Brain microvascular endothelial cell (primary cell): ENCODE results near the gene WNK2.

ENCODE experiments used
- DNase-seq: peaks from one replicate; pipeline ENCODE4 v3.0.0-alpha.2; 2020
- H3K27ac ChIP-seq: fragments of 250-450 bp; sonication (Bioruptor Pico); 2 replicates; pipeline ENCODE4 v1.5.1; 2020; ENCODE audit warnings: mild to moderate bottlenecking, moderate library complexity
- H3K27me3 ChIP-seq: fragments of 250-450 bp; sonication (Bioruptor Pico); replicated peaks from 2 replicates; pipeline ENCODE4 v1.5.1; 2020; ENCODE audit warnings: mild to moderate bottlenecking
- H3K36me3 ChIP-seq: fragments of 250-450 bp; sonication (Bioruptor Pico); replicated peaks from 2 replicates; pipeline ENCODE4 v1.5.1; 2020; ENCODE audit warnings: mild to moderate bottlenecking
- H3K4me3 ChIP-seq: 2 replicates; pipeline ENCODE4 v1.5.1; 2011; ENCODE audit warnings: low read depth, mild to moderate bottlenecking, control low read depth, low read length, moderate library complexity
- in situ Hi-C: cut with HindIII; loops from 2 replicates; pipeline ENCODE4 v1.10.0; 2017; ENCODE audit warnings: low sequenced_read_pairs, low pct_ligation_motif_present
- TF ChIP-seq, protein P1 (sequence below): IDR thresholded peaks from 2 replicates; pipeline ENCODE4 v1.5.1; 2011; ENCODE audit warnings: low read depth, mild to moderate bottlenecking, moderate library complexity, low read length, control low read depth, inconsistent platforms; ENCODE audit errors: missing control alignments

Gene WNK2

DNA sequence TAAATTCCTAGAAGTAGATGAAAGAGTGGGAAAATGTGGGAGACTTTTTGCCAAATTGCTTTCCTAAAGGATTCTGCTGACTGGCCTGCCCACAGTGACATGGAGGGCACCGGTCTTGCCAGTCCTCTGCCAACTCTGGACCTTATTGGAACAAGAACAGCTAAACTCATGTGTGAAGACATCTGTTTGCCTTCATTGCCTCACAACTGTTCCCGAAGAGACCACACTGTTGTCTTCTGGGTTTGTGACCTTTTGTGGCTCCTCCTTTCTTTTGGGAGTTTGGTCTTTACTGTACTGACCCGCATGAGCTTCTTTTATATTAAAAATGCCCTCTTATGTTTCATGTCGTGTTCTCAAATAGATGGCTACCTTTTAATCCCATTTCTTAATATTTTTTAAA lies 16.1 kb upstream of the WNK2 start:
- in situ Hi-C loops: no loop called here
- TF ChIP-seq, protein P1, sequence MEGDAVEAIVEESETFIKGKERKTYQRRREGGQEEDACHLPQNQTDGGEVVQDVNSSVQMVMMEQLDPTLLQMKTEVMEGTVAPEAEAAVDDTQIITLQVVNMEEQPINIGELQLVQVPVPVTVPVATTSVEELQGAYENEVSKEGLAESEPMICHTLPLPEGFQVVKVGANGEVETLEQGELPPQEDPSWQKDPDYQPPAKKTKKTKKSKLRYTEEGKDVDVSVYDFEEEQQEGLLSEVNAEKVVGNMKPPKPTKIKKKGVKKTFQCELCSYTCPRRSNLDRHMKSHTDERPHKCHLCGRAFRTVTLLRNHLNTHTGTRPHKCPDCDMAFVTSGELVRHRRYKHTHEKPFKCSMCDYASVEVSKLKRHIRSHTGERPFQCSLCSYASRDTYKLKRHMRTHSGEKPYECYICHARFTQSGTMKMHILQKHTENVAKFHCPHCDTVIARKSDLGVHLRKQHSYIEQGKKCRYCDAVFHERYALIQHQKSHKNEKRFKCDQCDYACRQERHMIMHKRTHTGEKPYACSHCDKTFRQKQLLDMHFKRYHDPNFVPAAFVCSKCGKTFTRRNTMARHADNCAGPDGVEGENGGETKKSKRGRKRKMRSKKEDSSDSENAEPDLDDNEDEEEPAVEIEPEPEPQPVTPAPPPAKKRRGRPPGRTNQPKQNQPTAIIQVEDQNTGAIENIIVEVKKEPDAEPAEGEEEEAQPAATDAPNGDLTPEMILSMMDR: no peak
- H3K27ac ChIP-seq: no peak overlapping the region

GRCh38 chr9:93168581-93168980 lies 15.4 kb upstream of the WNK2 start:
- TF ChIP-seq, protein P1: no peak
- in situ Hi-C loops: no loop called here

More for the DNA sequence above, 16.1 kb upstream of the WNK2 start:
- Histone ChIP-seq H3K36me3 (no peaks in the 10 kb centered on the region), H3K27me3 (no peaks in the 10 kb centered on the region), H3K4me3 (no peak overlapping the region)
- no peak for DNase-seq

GRCh38 chr9:93169444-93169843 lies 14.5 kb upstream of the WNK2 start:
- no peak for DNase-seq
- Histone ChIP-seq H3K27ac (no peak overlapping the region), H3K36me3 (no peaks in the 10 kb centered on the region), H3K4me3 (no peak overlapping the region), H3K27me3 (no peaks in the 10 kb centered on the region)
- in situ Hi-C loops: no loop called here
- TF ChIP-seq, protein P1: no peak

More at GRCh38 chr9:93168581-93168980, 15.4 kb upstream of the WNK2 start:
- Histone ChIP-seq H3K36me3 (no peaks in the 10 kb centered on the region), H3K27me3 (no peaks in the 10 kb centered on the region), H3K27ac (no peak overlapping the region), H3K4me3 (no peak overlapping the region)
- DNase-seq: no peak

- no peak overlapping the region for H3K27ac ChIP-seq
- H3K4me3 ChIP-seq: no peak overlapping the region
- H3K27me3 ChIP-seq: no peaks in the 10 kb centered on the region
- H3K36me3 ChIP-seq: no peaks in the 10 kb centered on the region
- DNase-seq: no peak
- TF ChIP-seq, protein P1: no peak
- in situ Hi-C loops: no loop called here
These were observed 13.4 kb upstream of the WNK2 start for GRCh38 chr9:93170571-93170970.

DNA sequence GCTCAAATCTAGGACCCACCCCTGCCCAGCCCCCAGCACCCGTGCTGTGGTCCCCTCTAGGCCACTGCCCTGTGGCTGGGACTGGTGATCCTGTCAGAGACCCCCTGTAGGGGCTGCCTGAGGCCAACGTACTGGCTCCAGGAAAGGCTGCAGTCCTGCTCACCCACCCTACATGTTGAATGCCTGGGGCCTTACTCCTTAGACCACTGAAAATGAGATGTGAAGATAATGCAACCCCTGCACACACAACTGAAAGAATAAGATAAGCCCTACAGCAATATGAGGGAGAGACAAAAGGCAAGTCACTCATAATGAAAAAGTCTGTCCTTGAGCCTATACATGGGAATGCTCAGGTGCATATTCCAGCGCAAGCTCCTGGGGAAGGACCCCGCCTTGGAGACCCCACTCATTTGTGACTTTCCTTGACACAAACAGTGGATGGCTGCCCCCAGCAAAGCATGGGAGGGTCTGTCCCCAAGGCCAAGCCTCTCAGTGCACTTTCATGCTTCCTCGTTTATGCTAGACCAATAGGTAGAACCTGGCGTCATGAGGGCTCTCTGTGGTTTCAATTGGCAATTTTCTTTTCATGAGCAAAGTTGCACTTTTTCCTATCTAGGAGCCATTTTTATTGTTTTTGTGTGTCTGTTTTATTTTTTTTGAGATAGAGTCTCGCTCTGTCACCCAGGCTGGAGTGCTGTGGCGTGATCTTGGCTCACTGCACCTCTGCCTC lies 12.5 kb upstream of the WNK2 start:
- no peak for DNase-seq
- Histone ChIP-seq H3K4me3 (no peak overlapping the region), H3K27ac (no peak overlapping the region), H3K36me3 (no peaks in the 10 kb centered on the region), H3K27me3 (no peaks in the 10 kb centered on the region)
- TF ChIP-seq, protein P1: no peak
- in situ Hi-C loops: no loop called here
